Liver (tissue), 3 donors: ENCODE results near the gene NKAIN2.

Experiments
- FOXA1 ChIP-seq: IDR thresholded peaks from 2 replicates; pipeline ENCODE4 v1.6.1; 2016; ENCODE audit warnings: antibody characterized with exemption
- FOXA2 ChIP-seq: IDR thresholded peaks from 2 replicates; pipeline ENCODE4 v1.6.1; 2016; ENCODE audit warnings: antibody characterized with exemption
- JUND ChIP-seq, 2 donors: IDR thresholded peaks; 2 replicates each; pipeline ENCODE4 v1.6.1; 2016; ENCODE audit warnings: antibody characterized with exemption in 2 of 2
- RAD21 ChIP-seq, 2 donors: IDR thresholded peaks; 2 replicates each; pipeline ENCODE4 v1.6.1; 2016; ENCODE audit warnings: antibody characterized with exemption in 2 of 2, mild to moderate bottlenecking in 2 of 2
- TF ChIP-seq, protein P1 (sequence below): IDR thresholded peaks from 2 replicates; pipeline ENCODE4 v1.6.1; 2016; ENCODE audit warnings: antibody characterized with exemption, mild to moderate bottlenecking
- TF ChIP-seq, protein P2 (sequence below): IDR thresholded peaks from 2 replicates; pipeline ENCODE4 v1.6.1; 2016; ENCODE audit warnings: antibody characterized with exemption
- TF ChIP-seq, protein P3 (sequence below): fragments of 150-350 bp; IDR thresholded peaks from 2 replicates; pipeline ENCODE4 v1.5.1; 2017; ENCODE audit warnings: improper control_type of control experiment, low read depth, low read length; ENCODE audit not compliant: missing input control
- TF ChIP-seq, protein P4 (sequence below): IDR thresholded peaks from 2 replicates; pipeline ENCODE4 v1.6.1; 2016; ENCODE audit warnings: antibody characterized with exemption
- donor health status: healthy.
- donor health status: healthy.

DNA sequence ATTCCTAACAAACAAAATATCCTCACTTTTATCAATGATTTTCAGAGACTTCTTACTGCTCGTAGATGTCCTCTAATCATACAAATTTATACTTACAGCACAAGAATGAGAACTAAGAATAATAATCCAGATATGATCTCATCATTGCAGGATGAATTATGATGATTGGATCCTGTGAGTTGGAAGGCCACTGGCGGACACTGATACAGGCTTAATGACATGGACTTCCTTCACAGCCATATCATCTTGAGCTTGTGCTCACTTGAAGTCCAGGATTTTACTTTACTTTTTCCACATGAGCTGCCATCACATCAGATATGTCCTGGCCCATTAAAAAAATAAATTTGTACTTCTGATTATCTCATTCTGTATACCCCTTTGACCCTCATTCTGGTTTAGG is 94.3 kb downstream of the NKAIN2 start:
- TF ChIP-seq, protein P1, sequence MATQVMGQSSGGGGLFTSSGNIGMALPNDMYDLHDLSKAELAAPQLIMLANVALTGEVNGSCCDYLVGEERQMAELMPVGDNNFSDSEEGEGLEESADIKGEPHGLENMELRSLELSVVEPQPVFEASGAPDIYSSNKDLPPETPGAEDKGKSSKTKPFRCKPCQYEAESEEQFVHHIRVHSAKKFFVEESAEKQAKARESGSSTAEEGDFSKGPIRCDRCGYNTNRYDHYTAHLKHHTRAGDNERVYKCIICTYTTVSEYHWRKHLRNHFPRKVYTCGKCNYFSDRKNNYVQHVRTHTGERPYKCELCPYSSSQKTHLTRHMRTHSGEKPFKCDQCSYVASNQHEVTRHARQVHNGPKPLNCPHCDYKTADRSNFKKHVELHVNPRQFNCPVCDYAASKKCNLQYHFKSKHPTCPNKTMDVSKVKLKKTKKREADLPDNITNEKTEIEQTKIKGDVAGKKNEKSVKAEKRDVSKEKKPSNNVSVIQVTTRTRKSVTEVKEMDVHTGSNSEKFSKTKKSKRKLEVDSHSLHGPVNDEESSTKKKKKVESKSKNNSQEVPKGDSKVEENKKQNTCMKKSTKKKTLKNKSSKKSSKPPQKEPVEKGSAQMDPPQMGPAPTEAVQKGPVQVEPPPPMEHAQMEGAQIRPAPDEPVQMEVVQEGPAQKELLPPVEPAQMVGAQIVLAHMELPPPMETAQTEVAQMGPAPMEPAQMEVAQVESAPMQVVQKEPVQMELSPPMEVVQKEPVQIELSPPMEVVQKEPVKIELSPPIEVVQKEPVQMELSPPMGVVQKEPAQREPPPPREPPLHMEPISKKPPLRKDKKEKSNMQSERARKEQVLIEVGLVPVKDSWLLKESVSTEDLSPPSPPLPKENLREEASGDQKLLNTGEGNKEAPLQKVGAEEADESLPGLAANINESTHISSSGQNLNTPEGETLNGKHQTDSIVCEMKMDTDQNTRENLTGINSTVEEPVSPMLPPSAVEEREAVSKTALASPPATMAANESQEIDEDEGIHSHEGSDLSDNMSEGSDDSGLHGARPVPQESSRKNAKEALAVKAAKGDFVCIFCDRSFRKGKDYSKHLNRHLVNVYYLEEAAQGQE: no peak
- no peak for TF ChIP-seq FOXA2
- TF ChIP-seq, protein P2, sequence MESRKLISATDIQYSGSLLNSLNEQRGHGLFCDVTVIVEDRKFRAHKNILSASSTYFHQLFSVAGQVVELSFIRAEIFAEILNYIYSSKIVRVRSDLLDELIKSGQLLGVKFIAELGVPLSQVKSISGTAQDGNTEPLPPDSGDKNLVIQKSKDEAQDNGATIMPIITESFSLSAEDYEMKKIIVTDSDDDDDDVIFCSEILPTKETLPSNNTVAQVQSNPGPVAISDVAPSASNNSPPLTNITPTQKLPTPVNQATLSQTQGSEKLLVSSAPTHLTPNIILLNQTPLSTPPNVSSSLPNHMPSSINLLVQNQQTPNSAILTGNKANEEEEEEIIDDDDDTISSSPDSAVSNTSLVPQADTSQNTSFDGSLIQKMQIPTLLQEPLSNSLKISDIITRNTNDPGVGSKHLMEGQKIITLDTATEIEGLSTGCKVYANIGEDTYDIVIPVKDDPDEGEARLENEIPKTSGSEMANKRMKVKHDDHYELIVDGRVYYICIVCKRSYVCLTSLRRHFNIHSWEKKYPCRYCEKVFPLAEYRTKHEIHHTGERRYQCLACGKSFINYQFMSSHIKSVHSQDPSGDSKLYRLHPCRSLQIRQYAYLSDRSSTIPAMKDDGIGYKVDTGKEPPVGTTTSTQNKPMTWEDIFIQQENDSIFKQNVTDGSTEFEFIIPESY: no peak
- TF ChIP-seq, protein P3, sequence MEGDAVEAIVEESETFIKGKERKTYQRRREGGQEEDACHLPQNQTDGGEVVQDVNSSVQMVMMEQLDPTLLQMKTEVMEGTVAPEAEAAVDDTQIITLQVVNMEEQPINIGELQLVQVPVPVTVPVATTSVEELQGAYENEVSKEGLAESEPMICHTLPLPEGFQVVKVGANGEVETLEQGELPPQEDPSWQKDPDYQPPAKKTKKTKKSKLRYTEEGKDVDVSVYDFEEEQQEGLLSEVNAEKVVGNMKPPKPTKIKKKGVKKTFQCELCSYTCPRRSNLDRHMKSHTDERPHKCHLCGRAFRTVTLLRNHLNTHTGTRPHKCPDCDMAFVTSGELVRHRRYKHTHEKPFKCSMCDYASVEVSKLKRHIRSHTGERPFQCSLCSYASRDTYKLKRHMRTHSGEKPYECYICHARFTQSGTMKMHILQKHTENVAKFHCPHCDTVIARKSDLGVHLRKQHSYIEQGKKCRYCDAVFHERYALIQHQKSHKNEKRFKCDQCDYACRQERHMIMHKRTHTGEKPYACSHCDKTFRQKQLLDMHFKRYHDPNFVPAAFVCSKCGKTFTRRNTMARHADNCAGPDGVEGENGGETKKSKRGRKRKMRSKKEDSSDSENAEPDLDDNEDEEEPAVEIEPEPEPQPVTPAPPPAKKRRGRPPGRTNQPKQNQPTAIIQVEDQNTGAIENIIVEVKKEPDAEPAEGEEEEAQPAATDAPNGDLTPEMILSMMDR: no peak
- TF ChIP-seq, protein P4, sequence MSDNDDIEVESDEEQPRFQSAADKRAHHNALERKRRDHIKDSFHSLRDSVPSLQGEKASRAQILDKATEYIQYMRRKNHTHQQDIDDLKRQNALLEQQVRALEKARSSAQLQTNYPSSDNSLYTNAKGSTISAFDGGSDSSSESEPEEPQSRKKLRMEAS: no peak
- no peak for TF ChIP-seq RAD21 (IDR thresholded peaks at IDR 0.05)
- no peak for TF ChIP-seq JUND (IDR thresholded peaks at IDR 0.05)
- TF ChIP-seq FOXA1: no peak
